Dermis microvascular lymphatic vessel endothelial cell (primary cell): Measurements from ENCODE around the gene KCNK10. TPM values are rescaled to one million over a fixed set of nuclear protein-coding genes. Genes with fewer than 3 reads are reported as not detected.

Experiments
- total RNA-seq: library from RNA; depleted of rRNA; stranded (reverse); fragments of >200 nt; gene quantifications from 2 replicates; pipeline ENCODE4 v1.2.1, GENCODE V29; 2014

KCNK10 gene
- total RNA-seq, 1 donor from 2014 or later, result not detected

Other genes starting within 250 kb of the KCNK10 start
- 6.3 and 10.0 TPM in 2 replicates for gene SPATA7, start 62.4 kb upstream of the KCNK10 start, total RNA-seq
- 3.1 and 6.4 TPM in 2 replicates for gene PTPN21, start 231.7 kb upstream of the KCNK10 start, total RNA-seq
- 44.3 and 54.9 TPM in 2 replicates for gene ZC3H14, start 239.8 kb upstream of the KCNK10 start, total RNA-seq